ENCODE measurements around the gene PTPA. TPM values are rescaled to one million over a fixed set of nuclear protein-coding genes. Genes with fewer than 3 reads are reported as not detected.
A peak's percentile ranks its signal among the peaks of the same experiment; 100 is the strongest.

The PTPA gene
- total RNA-seq, 3 donors from 2014 or later: 34.2 to 83.4 (median 71.1) TPM

- intact Hi-C loops (cut with DNase I; ENCODE audit: low total_unique reads): no loop called here
- Histone ChIP-seq H3K9me3 (no peaks in the 10 kb centered on the region), H3K36me3 (no peaks in the 10 kb centered on the region), H3K4me1 (peaks cover 4 to 5% of the 10 kb centered on the region in 2 donors), H3K27me3 (no peaks in the 10 kb centered on the region), H3K4me3 (no peak overlapping the region), H3K27ac (no peak overlapping the region)
- no peak for DNase-seq (ENCODE audit: low spot score in 2 of 2)
- TF ChIP-seq POLR2A (IDR thresholded peaks at IDR 0.05) (no peak), POLR2AphosphoS5 (IDR thresholded peaks at IDR 0.05) (no peak), CTCF (IDR thresholded peaks at IDR 0.05) (no peak)
These were observed 24.3 kb downstream of the PTPA start for GRCh38 chr9:129135476-129135875.

- Histone ChIP-seq H3K36me3 (no peaks in the 10 kb centered on the region), H3K9me3 (no peaks in the 10 kb centered on the region), H3K4me1 (peaks cover 13 to 15% of the 10 kb centered on the region in 2 donors), H3K4me3 (no peak overlapping the region), H3K27ac (no peak overlapping the region), H3K27me3 (no peaks in the 10 kb centered on the region)
- TF ChIP-seq POLR2AphosphoS5 (IDR thresholded peaks at IDR 0.05) (no peak), CTCF (IDR thresholded peaks at IDR 0.05) (no peak)
- intact Hi-C loops (cut with DNase I; ENCODE audit: low total_unique reads): no loop called here
- DNase-seq (ENCODE audit: low spot score in 2 of 2): no peak
These were observed 25.3 kb downstream of the PTPA start for GRCh38 chr9:129136446-129137035.

GRCh38 chr9:129137292-129138143 is 26.3 kb downstream of the PTPA start:
- TF ChIP-seq POLR2A (IDR thresholded peaks at IDR 0.05) (no peak), CTCF (IDR thresholded peaks at IDR 0.05) (no peak), POLR2AphosphoS5 (IDR thresholded peaks at IDR 0.05) (no peak)
- intact Hi-C loops (cut with DNase I; ENCODE audit: low total_unique reads): loop anchor here (2.0 kb wide), 1 partner anchor 473 kb away; no protein-coding TSS in a partner anchor
- Histone ChIP-seq H3K4me1 (peaks cover 23 to 25% of the 10 kb centered on the region in 2 donors), H3K9me3 (no peaks in the 10 kb centered on the region), H3K27me3 (no peaks in the 10 kb centered on the region), H3K27ac (peak overlapping the region; percentile 98 to 100), H3K36me3 (no peaks in the 10 kb centered on the region), H3K4me3 (no peak overlapping the region)
- DNase-seq (ENCODE audit: low spot score in 2 of 2): no peak

GRCh38 chr9:129138144-129138462 is 26.9 kb downstream of the PTPA start:
- Histone ChIP-seq H3K36me3 (no peaks in the 10 kb centered on the region), H3K4me1 (peaks cover 27 to 31% of the 10 kb centered on the region in 2 donors), H3K4me3 (no peak overlapping the region), H3K9me3 (no peaks in the 10 kb centered on the region), H3K27me3 (no peaks in the 10 kb centered on the region), H3K27ac (peak overlapping the region; percentile 98 to 100)
- DNase-seq (ENCODE audit: low spot score in 2 of 2): no peak
- intact Hi-C loops (cut with DNase I; ENCODE audit: low total_unique reads): loop anchor here (2.0 kb wide), 1 partner anchor 473 kb away; no protein-coding TSS in a partner anchor
- no peak for TF ChIP-seq CTCF (IDR thresholded peaks at IDR 0.05)
- TF ChIP-seq POLR2A (IDR thresholded peaks at IDR 0.05): no peak
- no peak for TF ChIP-seq POLR2AphosphoS5 (IDR thresholded peaks at IDR 0.05)

All from breast epithelium (tissue), 4 donors.